Measurements from ENCODE around the gene FER1L5.

The FER1L5 gene

GRCh38 chr2:96680561-96681141 lies 38.1 kb downstream of the FER1L5 start:
- no peak for DNase-seq (ENCODE audit: low read depth)

- DNase-seq (ENCODE audit: low read depth), result no peak
These were observed 39.0 kb downstream of the FER1L5 start for GRCh38 chr2:96681540-96681939.

- DNase-seq (ENCODE audit: low read depth), result no peak
These were observed 40.7 kb downstream of the FER1L5 start for GRCh38 chr2:96683307-96683706.

DNA sequence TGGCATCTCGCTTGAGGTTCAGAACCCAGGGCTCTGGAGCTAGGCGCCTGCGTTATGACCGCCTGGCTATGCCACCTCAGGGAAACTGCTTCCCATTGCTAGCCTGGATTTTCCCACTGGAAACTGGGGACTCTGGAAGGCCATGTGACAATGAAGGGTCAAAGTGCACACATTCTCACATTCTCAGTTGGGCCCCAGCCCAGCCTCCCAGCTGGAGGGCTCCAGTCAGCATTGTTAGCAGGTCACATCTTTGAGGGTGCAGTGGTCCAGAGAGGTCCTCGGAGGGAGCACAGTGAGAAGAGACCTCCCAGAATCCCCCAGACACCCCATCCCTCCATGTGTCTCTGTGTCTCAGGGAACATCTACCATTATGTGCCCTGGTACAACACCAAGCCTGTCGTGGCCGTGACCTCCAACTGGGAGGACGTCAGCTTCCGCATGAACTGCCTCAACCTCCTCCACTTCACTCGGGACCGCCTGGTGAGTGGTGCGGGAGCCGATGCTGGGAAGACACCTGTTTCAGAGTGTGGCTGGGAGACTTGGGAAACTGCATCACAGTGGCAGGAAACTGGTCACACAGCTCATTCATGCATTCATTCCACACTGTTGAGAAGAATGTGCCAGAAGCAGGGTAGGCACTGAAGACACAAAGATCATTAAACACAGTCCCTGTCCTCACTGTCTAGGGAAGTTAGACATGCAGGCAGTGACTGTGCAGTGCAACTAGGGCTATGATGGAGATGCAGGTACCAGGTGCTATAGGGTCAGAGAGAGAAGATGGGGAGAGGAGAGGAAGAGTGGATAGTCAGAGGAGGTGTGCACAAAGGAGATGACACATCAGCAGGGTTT lies 41.6 kb downstream of the FER1L5 start:
- no peak for DNase-seq (ENCODE audit: low read depth)

GRCh38 chr2:96684883-96685576 lies 42.5 kb downstream of the FER1L5 start:
- no peak for DNase-seq (ENCODE audit: low read depth)

- no peak for DNase-seq (ENCODE audit: low read depth)
These were observed 43.3 kb downstream of the FER1L5 start for GRCh38 chr2:96685577-96686459.

DNA sequence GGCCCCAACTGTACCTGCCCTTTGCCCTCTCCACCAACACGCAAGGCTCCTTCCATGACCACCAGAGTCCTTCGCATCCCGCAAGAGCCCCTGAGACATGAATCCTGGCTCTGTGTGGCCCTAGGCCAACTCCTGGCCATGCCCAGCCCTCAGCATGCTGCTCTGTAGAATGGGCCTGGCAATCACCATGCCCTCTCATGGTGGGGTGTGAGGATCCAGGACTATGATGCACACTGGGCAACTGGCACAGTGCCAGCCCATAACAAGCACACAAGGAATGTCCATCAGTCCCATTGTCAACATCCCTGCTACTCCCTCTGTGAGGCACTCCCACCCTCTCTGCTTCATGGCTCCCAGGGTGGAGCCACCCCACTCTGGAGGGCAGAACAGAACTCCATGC lies 44.7 kb downstream of the FER1L5 start:
- no peak for DNase-seq (ENCODE audit: low read depth)

GRCh38 chr2:96687711-96688640 lies 45.4 kb downstream of the FER1L5 start:
- DNase-seq (ENCODE audit: low read depth), result no peak

DNA sequence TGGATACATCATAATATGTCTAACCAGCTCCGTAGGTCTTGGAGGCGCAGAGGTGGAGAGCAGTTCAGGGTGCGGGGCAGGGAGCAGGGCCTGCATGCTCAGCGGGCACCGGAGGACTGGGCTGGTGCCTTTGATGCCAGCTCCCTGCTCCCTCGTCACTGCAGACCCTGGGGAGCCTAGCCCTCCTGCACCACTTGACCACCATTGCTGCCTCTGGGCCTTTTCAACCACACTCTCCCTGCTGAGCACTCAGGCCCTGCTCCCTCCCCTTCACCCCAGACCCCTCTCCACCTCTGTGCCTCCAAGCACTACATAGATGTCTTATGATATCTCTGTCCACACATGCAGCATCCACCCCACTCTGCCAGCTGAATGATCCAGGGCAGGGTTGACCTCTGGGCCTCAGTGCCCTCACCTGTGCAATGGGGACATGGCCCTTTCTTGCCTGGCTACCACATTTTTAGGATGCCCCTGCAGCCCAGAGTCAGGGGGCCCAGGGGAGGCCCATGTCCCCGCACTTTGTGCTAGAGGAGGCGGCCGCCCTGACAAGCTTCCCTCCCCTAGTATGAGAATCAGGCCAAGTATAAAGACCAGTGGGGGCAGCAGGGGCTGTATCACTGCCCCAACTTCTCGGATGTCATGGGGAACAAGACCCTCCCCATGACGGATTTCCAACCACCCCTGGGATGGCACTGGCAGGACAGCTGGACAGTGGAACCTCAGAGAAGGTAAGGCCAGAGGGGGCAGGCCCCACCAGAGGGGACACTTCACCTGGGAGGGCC lies 46.3 kb downstream of the FER1L5 start:
- DNase-seq (ENCODE audit: low read depth), result no peak

DNA sequence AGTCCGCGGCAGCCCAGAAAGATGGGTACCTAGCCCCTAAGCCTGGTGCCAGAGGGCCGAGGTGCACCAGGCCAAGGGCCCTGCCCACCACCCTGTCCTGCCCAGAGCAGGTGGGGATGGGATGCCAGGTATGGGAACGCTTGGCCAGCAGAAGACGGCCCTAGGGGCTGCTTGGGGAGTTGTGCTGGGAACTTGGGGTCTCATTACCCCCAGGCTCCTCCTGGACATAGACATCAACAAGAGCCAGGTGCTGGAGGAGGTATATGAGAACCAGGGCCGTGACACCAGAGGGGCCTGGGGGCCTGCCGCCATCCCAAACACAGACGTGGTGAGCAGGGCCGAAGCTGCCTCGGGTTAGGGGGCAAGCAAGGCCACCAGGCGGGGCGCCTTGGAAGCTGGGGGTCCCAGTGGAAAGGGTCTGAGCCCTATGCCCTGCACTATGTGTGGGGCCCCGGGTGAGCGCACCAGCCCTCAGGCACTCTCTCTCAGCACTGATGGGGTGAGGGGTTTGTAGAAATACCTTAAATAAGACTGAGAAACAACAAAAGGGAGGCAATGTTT lies 46.9 kb downstream of the FER1L5 start:
- DNase-seq (ENCODE audit: low read depth), result no peak

- no peak for DNase-seq (ENCODE audit: low read depth)
These were observed 47.9 kb downstream of the FER1L5 start for GRCh38 chr2:96690306-96691021.

GRCh38 chr2:96691022-96691612 lies 48.6 kb downstream of the FER1L5 start:
- DNase-seq (ENCODE audit: low read depth), result no peak

DNA sequence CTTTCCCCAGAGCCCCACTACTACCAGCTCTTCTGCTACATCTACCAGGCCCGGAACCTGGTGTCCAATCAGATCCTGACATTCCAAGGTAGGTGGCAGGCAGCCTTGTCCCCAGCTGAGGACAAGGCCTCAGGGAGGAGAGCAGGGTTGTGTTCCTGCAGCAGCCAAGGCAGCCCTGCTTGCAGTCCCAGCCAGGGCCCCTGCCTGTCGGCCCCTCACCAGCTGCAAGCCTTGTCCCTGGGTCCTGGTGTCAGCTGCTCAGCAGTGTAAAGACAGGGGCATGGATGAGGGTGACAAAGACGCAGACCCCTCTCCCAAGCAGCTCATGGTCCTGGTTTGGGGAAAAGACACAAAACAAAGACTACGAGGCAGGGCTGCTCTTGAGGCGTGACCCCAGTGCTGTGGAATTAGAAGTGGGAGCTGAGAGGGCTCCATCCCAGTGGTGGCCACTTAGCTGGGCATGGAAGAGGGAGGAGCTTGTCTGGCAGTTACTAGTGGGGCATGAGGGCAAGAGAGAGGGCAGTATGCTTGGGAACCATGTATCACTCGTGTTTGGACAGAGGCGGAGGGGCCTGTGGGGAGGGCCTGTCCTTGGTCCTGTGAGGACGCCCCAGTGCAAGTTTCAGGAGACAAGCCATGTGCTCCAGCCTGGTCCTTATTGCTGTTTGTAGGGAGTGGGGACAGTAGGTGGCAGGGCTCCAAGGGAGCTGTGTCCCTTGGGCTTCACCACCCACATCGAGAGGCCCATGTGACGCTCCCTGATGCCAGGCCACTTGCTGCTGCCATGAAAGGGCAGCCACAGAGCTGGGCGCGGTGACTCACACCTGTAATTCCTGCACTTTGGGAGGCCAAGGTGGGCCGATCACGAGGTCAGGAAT lies 49.8 kb downstream of the FER1L5 start:
- no peak for DNase-seq (ENCODE audit: low read depth)

GRCh38 chr2:96693286-96694200 lies 51.0 kb downstream of the FER1L5 start:
- DNase-seq (ENCODE audit: low read depth), result no peak

- DNase-seq (ENCODE audit: low read depth), result no peak
These were observed 51.7 kb downstream of the FER1L5 start for GRCh38 chr2:96694279-96694678.

- DNase-seq (ENCODE audit: low read depth), result no peak
These were observed 52.4 kb downstream of the FER1L5 start for GRCh38 chr2:96694816-96695455.
